Stomach smooth muscle (tissue), 2 donors: Measurements from ENCODE around the gene UPP2.

ENCODE experiments used
- H3K27ac ChIP-seq: one replicate; pipeline ENCODE4 v1.7.0; 2013; ENCODE audit warnings: mild to moderate bottlenecking, low read length, inconsistent platforms
- H3K27me3 ChIP-seq, 2 donors: one replicate each; pipeline ENCODE4 v1.7.0; 2013; ENCODE audit warnings: low read length in 2 of 2; ENCODE audit not compliant: insufficient read depth in 2 of 2, control insufficient read depth in 1 of 2
- H3K36me3 ChIP-seq, 2 donors: one replicate each; pipeline ENCODE4 v1.7.0; 2013; ENCODE audit warnings: low read length in 2 of 2; ENCODE audit not compliant: control insufficient read depth in 2 of 2, insufficient read depth in 2 of 2
- H3K4me1 ChIP-seq: one replicate; pipeline ENCODE4 v1.7.0; 2013; ENCODE audit warnings: low read length; ENCODE audit not compliant: control insufficient read depth, insufficient read depth
- H3K4me3 ChIP-seq, 2 donors: one replicate each; pipeline ENCODE4 v1.7.0; 2013; ENCODE audit warnings: low read length in 2 of 2
- H3K9ac ChIP-seq, 2 donors: one replicate each; pipeline ENCODE4 v1.7.0; 2013; ENCODE audit warnings: low read length in 2 of 2, mild to moderate bottlenecking in 1 of 2
- H3K9me3 ChIP-seq, 2 donors: one replicate each; pipeline ENCODE4 v1.7.0; 2013; ENCODE audit warnings: low read length in 2 of 2; ENCODE audit not compliant: control insufficient read depth in 2 of 2
- donor health status: healthy.
- donor health status: Pancreatic carcinoma.

The UPP2 gene

DNA sequence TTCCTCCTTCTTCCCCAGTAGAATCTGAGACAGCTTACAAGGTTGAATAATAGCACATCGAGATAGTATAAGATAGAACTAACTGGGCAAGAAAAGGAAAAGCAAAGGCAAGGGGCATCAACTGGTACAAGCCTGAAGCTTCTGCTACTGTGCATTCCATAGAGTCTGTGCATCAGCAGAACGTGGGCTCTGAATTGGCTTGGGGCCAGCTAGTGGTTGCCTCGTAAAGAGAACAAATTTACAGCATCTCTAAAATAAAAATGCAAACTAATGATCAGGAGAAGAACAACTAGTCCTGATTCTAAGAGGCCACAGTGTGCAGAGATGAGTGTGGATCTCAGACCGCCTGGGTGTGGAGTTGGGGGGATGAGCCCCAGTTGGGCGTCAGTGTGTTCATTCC lies 36.6 kb downstream of the UPP2 start:
- H3K4me3 ChIP-seq, result no peak overlapping the region
- H3K27ac ChIP-seq, result no peak overlapping the region
- no peaks in the 10 kb centered on the region for H3K27me3 ChIP-seq
- no peaks in the 10 kb centered on the region for H3K36me3 ChIP-seq
- no peak overlapping the region for H3K9ac ChIP-seq
- H3K4me1 ChIP-seq, result no peaks in the 10 kb centered on the region
- H3K9me3 ChIP-seq, result no peaks in the 10 kb centered on the region

DNA sequence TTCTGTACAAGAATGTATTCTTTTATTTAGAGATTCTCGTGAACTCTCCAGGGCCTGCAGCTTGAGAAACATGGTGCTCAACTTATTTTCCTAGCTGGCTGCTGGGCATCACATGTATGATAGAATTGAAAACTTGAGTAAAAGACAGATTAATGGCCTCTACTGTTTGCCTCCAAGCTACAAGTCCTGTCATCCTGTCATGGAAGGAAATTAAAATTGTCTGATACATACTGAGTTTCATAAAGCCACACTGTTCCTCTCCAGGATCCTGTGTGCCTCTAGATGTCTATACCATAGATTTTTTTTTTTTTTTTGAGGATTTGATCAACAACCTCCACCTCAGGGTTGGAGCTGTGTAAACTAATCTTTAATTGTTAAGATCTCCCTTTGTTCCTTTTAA lies 38.5 kb downstream of the UPP2 start:
- H3K9ac ChIP-seq, result no peak overlapping the region
- H3K27me3 ChIP-seq, result no peaks in the 10 kb centered on the region
- no peak overlapping the region for H3K27ac ChIP-seq
- no peaks in the 10 kb centered on the region for H3K9me3 ChIP-seq
- H3K4me1 ChIP-seq, result no peaks in the 10 kb centered on the region
- no peak overlapping the region for H3K4me3 ChIP-seq
- no peaks in the 10 kb centered on the region for H3K36me3 ChIP-seq

DNA sequence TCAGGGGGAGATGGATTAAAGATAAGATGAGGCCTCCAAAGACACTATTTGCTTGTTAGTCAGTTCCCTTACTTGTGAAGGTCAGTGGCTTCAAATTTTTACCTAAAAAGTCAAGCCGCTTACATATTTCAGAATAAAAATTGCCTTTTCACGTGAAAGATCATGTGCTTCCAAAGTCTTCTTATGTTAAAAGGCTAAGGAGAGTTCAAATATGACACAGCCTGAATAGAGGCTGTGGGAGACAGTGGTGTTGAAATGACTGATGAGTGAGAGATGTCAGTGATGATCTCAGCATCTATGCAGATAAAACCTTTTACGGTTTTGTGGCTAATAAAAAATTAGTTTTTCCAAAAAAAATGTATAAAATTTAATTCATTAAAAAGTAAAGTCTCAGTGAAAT lies 40.5 kb downstream of the UPP2 start:
- H3K9me3 ChIP-seq, result no peaks in the 10 kb centered on the region
- H3K4me3 ChIP-seq, result no peak overlapping the region
- no peak overlapping the region for H3K27ac ChIP-seq
- no peaks in the 10 kb centered on the region for H3K27me3 ChIP-seq
- no peaks in the 10 kb centered on the region for H3K36me3 ChIP-seq
- H3K9ac ChIP-seq, result no peak overlapping the region
- no peaks in the 10 kb centered on the region for H3K4me1 ChIP-seq

DNA sequence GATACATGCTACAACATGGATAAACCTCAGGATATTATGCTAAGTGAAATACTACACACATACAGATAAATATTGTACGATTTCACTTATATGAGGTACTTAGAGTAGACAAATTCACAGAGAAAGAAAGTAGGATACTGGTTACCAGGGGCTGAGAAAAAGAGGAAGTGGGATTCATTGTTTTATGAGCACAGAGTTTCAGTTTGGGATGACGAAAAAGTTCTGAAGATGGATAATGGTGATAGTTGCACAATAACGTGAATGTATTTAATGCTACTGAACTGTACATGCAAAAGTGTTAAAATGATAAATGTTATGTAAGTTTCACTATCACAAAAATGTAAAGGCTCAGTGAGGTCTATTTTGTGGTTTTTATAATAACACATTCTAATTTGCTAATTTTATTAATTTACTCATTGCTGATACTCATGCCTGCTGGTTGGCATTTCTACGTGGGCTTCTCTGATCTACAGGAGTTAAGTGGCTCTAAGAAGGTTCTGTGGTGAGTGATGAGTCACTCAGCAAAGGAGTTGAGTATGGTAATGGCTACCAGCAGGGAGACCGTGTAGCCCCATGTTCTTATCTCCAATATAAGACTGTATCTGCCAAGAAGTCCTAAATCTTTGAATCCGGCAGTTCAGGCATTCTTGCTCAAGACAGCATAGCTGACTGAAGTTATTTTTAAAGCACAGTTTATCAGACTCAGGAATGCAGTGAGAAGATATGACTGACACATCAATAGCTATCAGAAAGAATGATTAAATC lies 41.1 kb downstream of the UPP2 start:
- Histone ChIP-seq H3K9me3 (no peaks in the 10 kb centered on the region), H3K27me3 (no peaks in the 10 kb centered on the region), H3K4me1 (no peaks in the 10 kb centered on the region), H3K27ac (no peak overlapping the region), H3K4me3 (no peak overlapping the region), H3K36me3 (no peaks in the 10 kb centered on the region), H3K9ac (no peak overlapping the region)

DNA sequence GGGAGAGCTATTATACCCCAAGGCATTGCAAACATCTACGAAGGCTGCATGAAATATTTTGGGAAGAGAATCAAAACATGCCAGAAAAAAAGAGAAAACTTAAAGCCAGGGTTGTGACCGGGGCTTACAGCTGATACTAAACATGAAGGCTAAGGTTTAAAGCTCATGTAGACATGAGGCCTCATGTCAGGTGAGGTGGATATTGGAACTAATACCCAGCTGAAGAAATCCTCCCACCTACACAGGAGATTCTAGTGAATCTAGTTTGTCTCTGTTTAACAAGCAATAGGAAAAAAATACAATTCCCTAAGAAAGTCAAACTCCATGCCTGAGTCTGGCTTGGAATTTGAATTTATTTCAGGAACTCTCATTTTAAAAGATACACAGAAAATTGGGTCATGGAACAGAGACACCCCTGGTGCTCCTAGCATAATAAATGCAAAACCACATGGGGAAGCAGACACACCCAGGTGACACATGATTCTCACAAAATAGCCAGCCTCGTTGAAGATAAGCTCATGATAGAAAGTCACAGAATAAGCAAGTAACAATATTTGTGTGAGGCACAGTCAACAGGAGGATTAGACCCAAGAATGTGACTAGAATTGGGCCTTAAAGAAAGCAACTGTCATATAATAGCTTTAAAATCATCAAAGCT lies 42.2 kb downstream of the UPP2 start:
- no peak overlapping the region for H3K4me3 ChIP-seq
- no peaks in the 10 kb centered on the region for H3K9me3 ChIP-seq
- H3K4me1 ChIP-seq, result no peaks in the 10 kb centered on the region
- no peaks in the 10 kb centered on the region for H3K36me3 ChIP-seq
- no peak overlapping the region for H3K9ac ChIP-seq
- H3K27ac ChIP-seq, result no peak overlapping the region
- H3K27me3 ChIP-seq, result no peaks in the 10 kb centered on the region

DNA sequence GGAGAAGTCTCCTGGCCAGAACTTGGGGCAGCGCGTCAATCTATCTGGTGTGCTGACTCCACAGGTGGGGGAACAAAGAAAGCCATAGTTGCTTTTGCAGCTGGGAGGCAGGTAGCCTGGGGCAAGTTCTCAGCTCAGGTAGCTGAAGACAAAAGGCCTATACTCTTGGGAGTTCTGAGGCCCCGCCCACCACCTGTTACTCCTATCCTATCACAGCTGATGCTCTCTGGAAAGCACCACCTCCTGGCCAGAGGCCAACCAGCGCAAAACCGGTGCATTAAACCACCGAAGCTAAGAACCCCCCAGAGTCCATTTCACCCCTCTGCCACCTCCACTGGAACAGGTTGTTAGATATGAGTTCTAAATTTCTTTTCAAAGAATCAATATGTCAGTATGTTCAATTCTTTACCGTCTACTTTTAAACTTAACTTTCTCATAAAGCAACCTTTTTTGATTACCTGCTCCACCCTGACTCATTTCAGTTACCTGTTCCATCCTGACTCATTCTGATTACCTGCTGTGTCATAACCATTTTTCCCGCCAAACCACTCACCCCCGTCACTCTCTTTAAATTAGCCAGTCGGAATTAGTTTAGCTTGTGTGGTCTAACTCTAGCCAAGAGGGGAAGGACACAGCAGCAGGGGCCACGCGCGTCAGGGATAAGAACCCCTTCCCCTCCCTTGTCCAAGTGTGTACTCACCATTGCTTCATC lies 43.4 kb downstream of the UPP2 start:
- no peaks in the 10 kb centered on the region for H3K4me1 ChIP-seq
- no peak overlapping the region for H3K27ac ChIP-seq
- no peaks in the 10 kb centered on the region for H3K27me3 ChIP-seq
- H3K9me3 ChIP-seq, result no peaks in the 10 kb centered on the region
- H3K36me3 ChIP-seq, result no peaks in the 10 kb centered on the region
- H3K9ac ChIP-seq, result no peak overlapping the region
- no peak overlapping the region for H3K4me3 ChIP-seq

DNA sequence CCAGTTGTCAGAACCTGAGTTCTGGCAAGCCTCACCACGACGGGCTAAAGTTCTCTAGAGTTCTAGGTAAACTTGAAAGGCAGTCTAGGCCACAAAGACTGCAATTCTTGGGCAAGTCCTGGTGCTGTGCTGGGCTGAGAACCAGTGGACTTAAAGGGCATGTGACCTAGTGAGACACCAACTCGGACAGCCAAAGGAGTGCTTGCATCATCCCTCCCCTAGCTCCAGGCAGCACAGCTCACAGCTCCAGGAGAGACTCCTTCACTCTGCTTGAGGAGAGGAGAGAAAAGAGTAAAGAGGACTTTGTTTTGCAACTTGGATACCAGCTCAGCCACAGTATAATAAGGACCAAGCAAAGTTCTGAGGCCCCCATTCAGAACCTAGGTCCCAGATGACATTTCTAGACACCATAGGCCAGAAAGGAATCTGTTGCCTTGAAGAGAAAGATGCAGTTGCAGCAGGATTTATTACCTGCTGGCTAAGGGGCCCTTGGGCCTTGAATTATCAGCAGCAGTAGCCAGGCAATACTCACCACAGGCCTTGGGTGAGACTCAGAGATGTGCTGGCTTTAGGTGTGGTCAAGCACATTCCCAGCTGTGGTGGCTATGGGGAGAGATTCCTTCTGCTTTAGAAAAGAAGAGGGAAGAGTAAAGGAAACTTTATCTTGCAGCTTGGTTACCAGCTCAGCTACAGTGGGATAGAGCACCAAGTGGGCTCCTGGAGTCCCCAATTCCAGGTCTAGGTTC lies 51.8 kb downstream of the UPP2 start:
- Histone ChIP-seq H3K36me3 (no peaks in the 10 kb centered on the region), H3K9ac (no peak overlapping the region), H3K27ac (no peak overlapping the region), H3K27me3 (no peaks in the 10 kb centered on the region), H3K4me3 (no peak overlapping the region), H3K4me1 (no peaks in the 10 kb centered on the region), H3K9me3 (peaks cover 0 to 5% of the 10 kb centered on the region in 2 donors)

DNA sequence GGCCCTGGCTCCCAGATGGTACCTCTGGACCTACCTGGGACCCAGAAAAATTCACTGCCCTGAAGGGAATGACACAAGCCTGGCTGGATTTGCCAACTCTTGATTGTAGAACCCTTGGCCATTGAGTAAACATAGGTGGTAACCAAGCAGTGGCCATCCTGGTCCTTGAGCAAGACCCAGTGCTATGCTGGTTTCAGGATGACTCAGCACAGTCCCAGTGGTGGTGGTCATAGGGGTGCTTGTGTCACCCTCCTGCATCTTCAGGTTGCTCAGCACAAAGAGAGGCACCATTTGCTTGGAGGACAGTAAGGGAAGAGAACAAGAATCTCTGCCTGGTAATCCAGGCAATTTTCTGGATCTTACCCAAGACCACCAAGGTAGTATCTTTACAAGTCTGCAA lies 52.9 kb downstream of the UPP2 start:
- Histone ChIP-seq H3K27me3 (no peaks in the 10 kb centered on the region), H3K36me3 (no peaks in the 10 kb centered on the region), H3K27ac (no peak overlapping the region), H3K4me1 (no peaks in the 10 kb centered on the region), H3K9me3 (peaks cover 0 to 5% of the 10 kb centered on the region in 2 donors), H3K9ac (no peak overlapping the region), H3K4me3 (no peak overlapping the region)

DNA sequence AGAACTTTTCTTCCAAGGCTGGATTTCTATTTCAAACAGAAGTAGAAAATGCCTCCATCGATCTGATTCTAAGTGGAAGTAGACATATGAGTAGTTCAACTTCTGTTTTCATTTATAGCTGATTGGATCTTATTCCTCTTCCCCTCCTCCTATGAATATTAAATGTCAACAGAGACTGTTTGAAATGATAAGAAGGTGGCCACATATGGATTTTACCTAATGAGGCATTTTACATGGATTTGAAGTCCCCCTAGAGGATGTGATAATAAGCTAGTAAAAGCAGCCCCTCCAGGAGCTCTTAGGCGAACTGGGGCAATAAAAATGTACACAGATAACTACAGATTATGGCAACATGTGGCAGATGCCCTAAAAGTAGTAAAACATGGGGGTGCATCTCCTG lies 71.0 kb downstream of the UPP2 start:
- no peaks in the 10 kb centered on the region for H3K9me3 ChIP-seq
- H3K27ac ChIP-seq, result no peak overlapping the region
- H3K4me3 ChIP-seq, result no peak overlapping the region
- H3K36me3 ChIP-seq, result no peaks in the 10 kb centered on the region
- H3K9ac ChIP-seq, result no peak overlapping the region
- H3K27me3 ChIP-seq, result no peaks in the 10 kb centered on the region
- no peaks in the 10 kb centered on the region for H3K4me1 ChIP-seq

DNA sequence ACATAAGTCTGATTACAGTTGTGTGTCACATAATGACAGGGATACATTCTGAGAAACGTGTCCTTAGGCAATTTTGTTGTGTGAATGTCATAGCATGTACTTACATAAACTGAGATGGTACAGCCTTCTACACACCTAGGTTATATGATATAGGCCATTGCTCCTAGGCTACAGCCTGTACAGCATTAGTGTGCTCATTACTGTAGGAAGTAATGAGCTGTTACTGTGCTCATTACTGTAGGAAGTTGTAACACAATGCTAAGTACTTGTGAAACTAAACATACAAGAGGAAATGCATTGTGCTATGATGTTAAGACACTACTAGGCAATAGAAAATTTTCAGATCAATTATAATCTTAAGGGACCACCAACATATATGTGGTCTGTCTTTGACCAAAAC lies 72.8 kb downstream of the UPP2 start:
- Histone ChIP-seq H3K4me1 (no peaks in the 10 kb centered on the region), H3K9ac (no peak overlapping the region), H3K9me3 (no peaks in the 10 kb centered on the region), H3K27ac (no peak overlapping the region), H3K4me3 (no peak overlapping the region), H3K27me3 (no peaks in the 10 kb centered on the region), H3K36me3 (no peaks in the 10 kb centered on the region)
